NCI-H460 (cell line): ENCODE results near the gene ANKRD33B. TPM values are rescaled to one million over a fixed set of nuclear protein-coding genes. Genes with fewer than 3 reads are reported as not detected.
"Not testable (repeated sequence)": the region's sequence is repeated elsewhere in the genome, so short reads cannot be mapped to it uniquely, and the experiment has no call there.

Source experiments
- DNase-seq: peaks from one replicate; pipeline ENCODE4 v3.0.0-alpha.2; 2016; ENCODE audit warnings: low read depth; ENCODE audit errors: extremely low read depth
- total RNA-seq: library from RNA; depleted of rRNA; stranded (reverse); fragments of >200 nt; shearing (Covaris generic); gene quantifications from 2 replicates; pipeline ENCODE4 v1.2.3, GENCODE V29; 2014

The ANKRD33B gene
- total RNA-seq, 1 experiment from 2014 or later: 8.4 TPM

DNA sequence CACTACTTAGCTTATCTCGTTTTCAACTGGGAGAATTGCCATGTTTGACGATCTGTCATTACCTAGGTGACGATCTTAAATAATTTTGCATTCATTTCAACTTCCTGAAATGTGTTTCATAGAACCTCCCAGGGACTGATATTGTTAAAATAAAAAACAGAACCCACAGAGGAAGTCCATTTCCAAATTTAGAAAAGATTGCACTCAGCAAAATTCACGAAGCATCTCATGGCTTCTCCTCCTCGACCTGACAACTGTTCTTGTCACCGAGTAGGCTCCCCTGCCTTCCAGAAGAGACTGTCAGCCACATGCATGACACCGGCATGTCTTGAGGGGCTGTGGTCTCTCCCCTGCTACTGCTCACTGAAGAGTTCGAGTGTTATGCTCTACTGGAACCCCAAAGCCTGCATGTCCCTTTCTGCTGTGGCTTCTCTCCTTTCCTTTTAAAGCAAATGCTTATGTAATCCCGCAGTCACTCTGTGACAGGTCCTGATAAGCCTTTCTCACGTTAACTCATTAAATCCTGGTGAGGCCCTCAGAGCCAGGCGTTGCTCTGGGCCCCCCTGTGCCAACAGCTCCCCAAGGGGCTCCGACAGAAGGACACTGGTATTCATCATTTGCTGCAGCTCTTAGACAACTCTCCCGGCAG, 26.8 kb upstream of the ANKRD33B start:
- no peak for DNase-seq

DNA sequence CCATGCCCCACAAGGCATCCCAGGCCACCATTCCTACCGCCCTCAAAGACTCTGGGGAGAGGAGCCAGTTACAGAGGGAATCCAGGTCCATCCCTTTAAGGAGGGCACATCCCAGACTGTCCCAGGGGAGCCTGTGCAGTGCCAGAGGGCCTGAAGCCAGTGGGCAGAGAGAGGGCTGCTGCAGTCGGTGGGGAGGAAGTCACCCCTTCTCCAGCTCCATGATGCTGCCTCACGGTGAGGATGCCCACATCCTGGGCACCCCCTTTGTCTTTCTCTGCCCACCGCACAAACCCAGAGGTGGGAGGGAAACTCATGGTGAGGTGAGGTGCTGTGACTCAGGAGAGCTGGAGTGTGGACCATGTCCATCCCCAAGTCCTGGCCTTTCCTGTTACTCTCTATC, 26.2 kb upstream of the ANKRD33B start:
- no peak for DNase-seq

DNA sequence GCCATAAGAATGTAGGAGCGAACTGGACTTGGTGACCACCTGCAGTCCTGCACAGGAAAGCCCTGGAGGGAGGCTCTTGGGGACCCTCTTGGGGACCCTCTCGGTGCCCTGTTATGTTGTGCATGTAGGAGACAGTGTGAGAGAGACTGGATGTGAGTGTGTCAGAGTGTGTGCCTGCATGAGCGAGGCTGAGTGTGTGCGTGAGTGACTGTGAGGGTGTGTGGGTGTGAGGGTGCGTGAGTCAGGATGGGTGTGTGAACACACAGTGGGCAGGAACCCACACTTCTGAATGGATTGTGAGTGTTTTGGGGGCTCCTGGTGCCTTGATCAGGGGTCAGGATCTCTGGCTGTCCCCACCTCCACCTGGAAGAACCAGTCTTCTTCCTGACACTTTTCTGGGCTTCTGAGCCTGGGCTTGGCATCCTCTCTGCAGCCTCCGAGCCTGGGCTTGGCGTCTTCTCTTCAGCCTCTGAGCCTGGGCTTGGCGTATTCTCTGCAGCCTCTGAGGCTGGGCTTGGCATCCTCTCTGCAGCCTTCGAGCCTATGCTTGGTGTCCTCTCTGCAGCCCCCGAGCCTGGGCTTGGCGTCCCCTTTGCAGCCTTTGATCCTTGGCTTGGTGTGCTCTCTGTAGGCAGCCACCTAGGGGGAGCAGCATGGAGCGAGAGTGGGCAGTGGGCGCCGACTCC, 25.6 kb upstream of the ANKRD33B start:
- DNase-seq: no peak

DNA sequence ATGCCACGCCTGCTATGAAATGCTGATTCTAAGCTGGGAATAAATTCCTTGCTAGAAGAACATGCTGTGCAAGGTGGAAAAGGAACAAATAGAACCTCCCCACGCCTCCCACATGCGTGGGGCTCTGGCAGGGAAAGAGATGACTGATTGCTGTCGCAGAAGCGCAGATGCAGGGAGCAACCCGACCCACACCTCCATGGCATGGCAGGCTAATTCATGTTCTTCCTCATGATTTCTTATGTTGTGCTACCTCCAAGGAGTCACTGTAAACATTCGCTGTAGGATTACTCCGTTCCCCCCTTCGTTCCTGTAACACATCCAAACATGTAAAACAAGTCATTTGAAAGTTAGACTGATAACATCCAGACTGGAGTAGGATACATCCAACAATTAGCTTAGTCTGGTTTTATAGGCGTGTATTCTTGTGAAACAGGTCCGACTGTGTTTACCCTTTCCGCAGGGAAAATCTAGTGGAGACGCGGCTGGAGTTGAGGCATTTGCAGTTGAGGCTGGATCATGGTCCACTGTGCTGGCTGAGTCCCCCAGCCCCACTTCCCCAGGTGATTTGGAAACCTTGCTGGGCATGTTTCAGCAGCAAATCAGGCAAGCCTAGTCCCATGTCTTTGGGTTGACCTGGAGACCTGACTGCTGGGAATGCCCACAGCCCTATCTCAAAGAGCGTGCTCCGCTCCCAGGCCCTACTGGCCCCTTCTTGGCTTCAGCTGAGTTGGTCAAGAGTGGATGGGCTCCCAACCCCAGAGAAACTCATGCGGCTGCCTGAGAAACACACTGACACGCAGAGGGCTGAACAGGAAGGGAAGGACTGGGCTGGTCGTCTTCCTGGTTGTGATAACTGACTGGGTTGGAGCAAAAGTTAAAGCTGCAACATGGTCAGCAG, 24.8 kb upstream of the ANKRD33B start:
- no peak for DNase-seq

DNA sequence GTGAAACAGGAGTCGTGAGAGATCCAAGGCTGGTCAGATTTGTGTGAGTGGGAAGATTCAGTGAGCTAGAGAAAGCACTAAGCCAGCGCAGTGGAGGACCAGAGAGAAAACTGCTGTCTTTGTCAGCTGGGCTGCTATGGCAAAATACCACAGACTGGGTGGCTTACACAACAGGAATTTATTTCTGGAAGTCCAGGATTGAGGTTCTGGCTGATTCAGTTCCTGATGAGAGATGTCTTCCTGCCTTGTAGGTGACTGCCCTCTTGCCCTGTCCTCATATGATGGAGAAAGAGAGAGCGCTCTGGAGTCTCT, 24.2 kb upstream of the ANKRD33B start:
- no peak for DNase-seq

DNA sequence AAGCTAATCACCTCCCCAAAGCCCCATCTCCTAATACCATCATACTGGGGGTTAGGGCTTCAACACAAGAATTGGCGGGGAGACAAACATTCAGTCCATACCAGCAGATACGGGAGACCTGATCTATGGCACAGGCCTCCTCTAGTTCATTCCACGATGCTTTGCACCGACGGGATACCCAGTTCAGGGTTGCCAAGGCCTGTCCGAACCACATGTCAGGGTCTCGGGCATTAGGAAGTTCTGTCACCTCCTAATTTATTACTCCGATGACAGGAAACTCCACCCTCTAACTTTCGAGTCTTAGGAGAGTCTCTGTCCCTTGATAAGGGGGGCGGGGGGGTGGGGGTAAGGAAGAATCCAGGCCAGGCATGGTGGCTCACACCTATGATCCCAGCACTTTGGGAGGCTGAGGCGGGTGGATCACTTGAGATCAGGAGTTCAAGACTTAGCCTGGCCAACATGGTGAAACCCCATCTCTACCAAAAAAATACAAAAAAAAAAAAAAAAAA, 23.8 kb upstream of the ANKRD33B start:
- DNase-seq: no peak

DNA sequence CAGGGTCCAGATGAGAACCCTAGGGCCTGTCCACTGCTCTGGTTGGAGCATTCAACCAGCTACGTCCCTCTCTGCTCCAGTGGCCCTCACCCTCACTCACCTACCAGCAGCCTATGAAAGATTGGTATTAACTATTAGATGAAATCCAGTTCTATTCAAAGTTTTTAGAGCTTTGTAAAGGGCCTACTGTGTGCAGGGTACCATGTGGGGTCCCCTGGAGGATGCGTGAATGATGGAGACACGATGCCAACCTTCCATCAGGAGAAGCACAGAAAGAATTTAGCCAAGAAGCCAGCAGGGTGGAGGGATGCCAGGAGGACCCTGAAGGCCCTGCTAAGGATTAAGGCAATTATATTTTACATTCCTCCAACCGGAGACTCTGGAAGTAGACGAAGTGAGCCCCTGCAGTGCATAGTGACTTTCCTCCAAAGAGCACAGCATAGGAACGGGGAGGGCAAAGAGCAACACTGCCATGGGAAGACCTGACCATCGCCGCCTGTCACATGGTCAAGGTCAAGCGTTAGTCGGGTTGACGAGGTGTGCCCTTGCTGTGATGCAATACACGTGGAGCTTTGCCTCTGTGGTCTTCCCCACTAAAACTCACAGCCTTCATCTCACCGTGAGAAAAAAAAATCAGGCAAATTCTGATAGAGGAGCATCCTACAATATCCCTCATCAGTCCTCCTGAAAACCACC, 22.8 kb upstream of the ANKRD33B start:
- no peak for DNase-seq

DNA sequence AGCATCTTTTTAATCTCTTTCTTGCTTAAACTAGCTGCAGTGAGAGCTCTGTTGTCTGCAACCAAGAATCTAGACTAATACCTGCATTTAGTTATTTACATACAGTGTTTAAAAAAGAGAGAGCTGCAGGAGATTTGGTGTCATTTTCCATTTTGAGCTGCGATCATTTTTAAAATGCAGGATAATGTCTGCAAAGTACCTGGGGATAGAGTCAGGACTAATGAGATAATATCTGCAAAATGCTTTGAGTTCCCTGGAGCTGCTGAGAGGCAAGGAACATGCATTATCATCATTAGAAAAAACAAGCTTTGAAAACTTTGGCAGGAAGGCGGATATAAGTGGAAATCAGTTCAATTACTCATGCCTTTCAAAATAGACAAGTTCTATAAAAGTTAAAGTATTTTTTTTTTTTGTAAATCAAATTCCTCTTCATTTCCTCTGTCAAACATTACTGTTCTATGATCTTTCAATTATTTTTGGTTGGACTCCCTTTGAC, 21.8 kb upstream of the ANKRD33B start:
- no peak for DNase-seq

DNA sequence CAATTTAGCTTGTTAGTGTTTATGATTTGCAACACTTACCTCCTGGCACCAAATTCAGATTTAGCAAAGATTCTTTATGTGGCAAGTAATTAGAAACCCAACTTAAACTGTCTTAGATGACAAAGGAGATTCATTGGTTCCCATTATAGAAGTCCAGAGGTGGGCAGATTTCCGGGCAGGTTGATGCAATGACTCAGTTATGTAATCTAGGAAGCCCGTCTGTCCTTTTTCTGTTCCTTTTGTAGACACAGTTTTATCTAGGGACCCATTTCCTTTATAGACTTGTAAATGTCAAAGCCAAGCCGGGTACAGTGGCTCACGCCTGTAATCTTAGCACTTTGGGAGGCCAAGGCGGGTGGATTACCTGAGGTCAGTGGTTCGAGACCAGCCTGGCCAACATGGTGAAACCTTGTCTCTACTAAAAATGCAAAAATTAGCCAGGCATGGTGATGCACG, 20.3 kb upstream of the ANKRD33B start:
- DNase-seq: no peak

DNA sequence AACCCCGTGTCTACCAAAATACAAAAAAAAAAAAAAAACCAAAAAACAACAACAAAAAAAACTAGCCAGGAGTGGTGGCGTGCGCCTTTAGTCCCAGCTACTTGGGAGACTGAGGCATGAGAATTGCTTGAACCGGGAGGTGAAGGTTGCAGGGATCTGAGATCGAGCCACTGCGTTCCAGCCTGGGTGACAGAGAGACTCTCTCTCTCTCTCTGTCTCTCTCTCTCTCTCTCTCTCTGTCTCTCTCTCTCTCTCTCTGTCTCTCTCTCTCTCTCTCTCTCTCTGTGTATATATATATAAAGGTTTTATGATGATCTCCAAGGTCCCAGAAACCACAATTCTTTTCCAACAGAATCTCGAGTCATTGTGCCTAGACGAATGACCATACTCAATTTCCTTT, 18.8 kb upstream of the ANKRD33B start:
- DNase-seq: no peak

DNA sequence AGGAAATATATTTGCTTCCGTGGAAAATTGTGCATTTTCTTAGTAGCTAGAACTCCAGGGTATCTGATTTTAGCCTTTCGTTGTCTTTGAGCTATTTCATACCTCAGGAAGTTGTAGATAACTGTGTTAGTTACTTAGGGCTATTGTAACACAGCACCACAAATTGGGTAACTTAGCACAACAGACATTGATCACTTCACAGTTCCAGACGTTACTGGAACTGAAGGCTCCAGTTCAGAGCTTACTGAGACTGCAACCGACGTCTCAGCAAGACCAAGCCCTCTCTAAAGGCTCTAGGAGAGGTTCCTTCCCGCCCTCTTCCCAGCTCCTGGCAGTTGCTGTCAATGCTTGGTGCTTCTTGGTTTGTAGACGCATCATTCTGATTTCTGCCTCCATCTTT, 17.7 kb upstream of the ANKRD33B start:
- DNase-seq: no peak

DNA sequence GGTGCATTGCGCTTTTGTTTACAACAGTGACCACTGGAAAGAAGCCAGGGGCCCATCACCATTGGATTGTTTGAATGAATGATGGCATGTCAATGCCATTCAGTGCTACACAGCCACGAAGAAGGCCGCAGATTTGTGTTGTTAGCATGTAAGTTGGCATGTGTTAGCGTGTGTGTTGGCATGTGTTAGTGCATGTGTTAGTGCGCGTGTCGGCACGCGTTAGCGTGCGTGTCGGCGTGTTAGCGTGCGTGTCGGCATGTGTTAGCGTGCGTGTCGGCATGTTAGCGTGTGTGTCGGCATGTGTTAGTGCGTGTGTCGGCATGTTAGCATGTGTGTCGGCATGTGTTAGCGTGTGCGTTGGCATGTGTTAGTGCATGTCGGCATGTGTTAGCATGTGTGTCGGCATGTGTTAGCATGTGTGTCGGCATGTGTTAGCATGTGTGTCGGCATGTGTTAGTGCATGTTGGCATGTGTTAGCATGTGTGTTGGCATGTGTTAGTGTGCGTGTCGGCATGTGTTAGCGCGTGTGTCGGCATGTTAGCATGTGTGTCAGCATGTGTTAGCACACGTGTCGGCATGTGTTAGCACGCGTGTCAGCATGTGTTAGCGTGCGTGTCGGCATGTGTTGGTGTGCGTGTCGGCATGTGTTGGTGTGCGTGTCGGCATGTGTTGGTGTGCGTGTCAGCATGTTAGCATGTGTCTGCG, 15.3 kb upstream of the ANKRD33B start:
- no peak for DNase-seq

DNA sequence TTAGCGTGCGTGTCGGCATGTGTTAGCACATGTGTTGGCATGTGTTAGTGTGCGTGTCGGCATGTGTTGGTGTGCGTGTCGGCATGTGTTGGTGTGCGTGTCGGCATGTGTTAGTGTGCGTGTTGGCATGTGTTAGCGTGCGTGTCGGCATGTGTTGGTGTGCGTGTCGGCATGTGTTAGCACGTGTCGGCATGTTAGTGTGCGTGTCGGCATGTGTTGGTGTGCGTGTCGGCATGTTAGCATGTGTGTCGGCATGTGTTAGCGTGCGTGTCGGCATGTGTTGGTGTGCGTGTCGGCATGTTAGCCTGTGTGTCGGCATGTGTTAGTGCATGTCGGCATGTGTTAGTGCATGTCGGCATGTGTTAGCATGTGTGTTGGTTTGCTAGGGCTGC, 14.8 kb upstream of the ANKRD33B start:
- not testable (repeated sequence) for DNase-seq

DNA sequence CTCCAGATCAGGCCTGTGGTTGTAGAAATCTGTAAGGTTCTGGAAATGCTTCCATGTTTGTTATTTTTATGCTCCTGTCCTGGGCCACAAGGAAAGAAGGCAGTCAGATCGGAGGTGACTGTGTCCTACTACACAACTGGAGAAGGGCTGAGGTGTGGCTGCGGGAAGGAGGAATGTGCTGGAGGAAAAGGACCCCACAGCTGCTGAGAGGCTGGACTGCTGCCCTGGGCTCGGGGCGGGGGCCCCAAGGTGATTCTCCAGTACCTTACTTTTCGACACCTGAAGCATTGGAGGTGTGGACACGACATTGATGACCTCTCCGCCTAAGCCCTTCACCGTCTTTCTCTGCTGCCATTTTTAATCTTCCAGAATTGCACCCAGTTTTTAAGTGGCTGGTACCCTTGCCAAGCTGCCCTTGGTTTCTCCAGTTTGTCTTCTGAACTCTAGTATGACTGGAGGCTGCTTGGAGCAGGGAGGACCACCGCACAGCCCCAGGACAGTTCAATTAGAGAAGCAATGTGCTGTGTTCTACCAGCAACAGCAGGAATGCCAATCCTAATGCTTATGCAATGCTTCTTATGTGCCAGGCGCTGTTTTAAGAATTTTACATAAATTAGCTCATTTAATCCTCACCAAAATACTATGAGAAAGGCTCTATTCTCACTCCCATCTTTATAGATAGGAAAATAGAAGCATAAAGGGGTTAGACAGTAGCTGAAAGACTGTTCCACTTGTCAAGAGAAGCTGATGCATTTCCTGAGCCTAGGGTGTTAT, 13.5 kb upstream of the ANKRD33B start:
- no peak for DNase-seq

DNA sequence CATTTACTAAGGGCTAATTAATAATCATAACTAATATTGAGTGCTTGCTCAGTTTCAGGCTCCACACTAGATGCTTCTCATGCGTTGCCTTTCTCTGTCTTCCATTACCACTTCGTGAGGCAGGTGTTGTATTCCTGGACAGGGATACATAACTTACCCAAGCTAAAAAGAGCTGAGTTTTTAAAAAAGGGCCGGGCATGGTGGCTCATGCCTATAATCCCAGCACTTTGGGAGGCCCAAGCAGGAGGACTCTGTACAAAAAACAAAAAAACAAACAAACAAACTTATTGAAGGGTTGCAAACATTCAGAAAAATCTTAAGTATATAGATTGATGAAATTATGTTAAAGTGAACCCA, 12.1 kb upstream of the ANKRD33B start:
- no peak for DNase-seq

DNA sequence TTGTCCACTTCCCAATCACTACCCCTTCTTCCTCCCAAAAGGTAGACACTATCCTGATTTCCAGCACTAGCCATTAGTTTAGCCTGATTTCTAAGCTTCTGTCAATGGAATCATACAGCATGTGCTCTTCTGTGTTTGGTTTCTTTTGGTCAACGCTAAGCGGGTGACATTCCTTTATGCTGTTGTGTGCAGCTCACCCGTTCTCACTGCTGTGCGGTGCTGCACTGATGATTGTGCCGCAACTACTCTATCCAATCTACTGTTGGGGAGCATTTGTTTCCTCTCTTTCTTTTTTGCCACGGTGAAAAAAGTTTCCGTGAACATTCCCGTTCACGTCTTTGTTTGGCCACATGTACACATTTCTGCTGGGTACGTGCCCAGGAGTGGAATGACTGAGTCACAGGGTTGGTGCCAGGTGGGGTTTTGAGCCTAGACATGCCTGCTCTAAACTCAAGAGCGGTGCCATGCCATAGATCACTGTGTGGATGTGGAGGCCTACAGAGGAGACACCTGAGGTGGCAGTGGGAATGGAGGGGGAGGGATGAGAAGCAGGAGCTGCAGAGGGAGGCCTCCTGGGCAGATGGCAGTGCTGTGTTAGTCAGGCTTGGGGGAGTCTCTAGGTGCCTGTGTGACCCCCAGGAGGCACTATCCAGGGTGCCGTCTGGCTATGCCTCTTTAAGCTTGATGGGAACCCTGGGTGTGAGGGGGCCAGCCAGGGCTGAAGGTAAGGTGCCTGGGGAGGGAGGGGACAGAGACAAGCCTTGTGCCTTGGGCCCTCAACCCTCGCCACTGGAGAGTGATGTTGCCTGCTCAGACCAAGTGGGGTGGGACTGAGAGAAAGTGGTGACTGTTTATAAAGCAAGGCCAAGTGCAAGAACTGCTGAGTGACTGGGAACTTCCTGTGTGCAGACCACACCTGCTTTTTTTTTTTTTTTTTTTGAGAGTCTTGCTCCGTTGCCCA, 11.4 kb upstream of the ANKRD33B start:
- no peak for DNase-seq

DNA sequence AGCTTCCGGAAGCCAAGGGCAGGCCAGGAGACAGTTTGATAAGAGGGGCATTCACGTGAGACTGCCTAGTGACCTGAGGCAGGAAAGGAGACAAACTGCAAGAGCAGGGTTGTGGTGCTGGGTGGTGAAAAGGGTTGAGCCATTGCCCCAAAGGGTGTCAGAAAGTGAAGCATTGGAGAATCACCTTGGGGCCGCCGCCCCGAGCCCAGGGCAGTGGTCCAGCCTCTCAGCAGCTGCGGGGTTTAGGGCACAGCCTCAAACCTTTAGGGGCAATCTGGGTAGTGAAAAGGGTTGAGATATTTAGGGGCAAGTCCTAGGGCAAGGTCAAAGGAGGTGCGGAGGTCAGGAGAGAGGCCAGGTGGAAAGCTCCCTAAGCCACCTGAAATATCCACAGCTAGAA, 10.4 kb upstream of the ANKRD33B start:
- no peak for DNase-seq

DNA sequence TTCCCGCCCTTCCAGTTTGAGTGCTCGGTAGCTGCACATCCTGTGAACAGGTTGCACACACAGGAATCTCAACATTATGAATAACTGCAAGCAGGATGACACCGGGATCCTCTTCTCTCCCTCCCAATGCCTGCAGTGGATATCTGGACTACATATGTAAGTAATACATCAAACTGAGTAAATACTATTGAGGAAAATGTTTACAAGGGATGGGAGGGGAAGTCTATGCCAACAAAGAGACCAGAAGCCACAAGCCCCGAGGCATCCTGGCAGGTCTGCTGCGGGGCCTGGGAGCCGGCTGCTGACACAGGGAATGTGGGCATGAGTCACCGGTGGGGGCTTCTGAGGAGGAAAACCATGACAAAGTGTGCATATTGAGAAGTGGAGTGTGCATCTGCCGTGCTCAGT, 8.6 kb upstream of the ANKRD33B start:
- no peak for DNase-seq
